A673 (cell line): ENCODE data around the gene FCN1. TPM values are rescaled to one million over a fixed set of nuclear protein-coding genes. Genes with fewer than 3 reads are reported as not detected.

ENCODE experiments used
- BruUV-seq: library from RNA; stranded (reverse); fragments of 400-500 nt; replicated peaks from 2 replicates; lab custom pipeline; 2021; lab: Mats Ljungman, UMichigan
- CTCF ChIA-PET: fragments of 300-600 bp; sonication (Branson Sonifier 250); formaldehyde crosslinking; loops from one replicate; lab custom pipeline; 2022; ENCODE audit warnings: antibody characterized with exemption; lab: Charles Lee
- POLR2A ChIA-PET: fragments of 300-600 bp; sonication (Branson Sonifier 250); formaldehyde crosslinking; loops from one replicate; lab custom pipeline; 2022; ENCODE audit warnings: antibody characterized with exemption; ENCODE audit not compliant: low non-redundant PET; lab: Charles Lee
- DNase-seq: peaks from one replicate; pipeline ENCODE4 v3.0.0-alpha.2; 2015; ENCODE audit warnings: low spot score
- H3K27ac ChIP-seq: fragments of 200-600 bp; sonication (generic); 2 replicates; pipeline ENCODE4 v1.5.1; 2016; ENCODE audit warnings: mixed run types, low read depth, mild to moderate bottlenecking, mixed read lengths, antibody characterized with exemption, low read length; ENCODE audit not compliant: poor library complexity, severe bottlenecking
- H3K27me3 ChIP-seq: fragments of 200-600 bp; sonication (generic); replicated peaks from 2 replicates; pipeline ENCODE4 v1.6.1; 2017; ENCODE audit warnings: mixed run types, low read depth, mild to moderate bottlenecking, mixed read lengths, antibody characterized with exemption, low read length; ENCODE audit not compliant: insufficient read depth, poor library complexity
- H3K36me3 ChIP-seq: fragments of 200-600 bp; sonication (generic); 2 replicates; pipeline ENCODE4 v1.6.1; 2016; ENCODE audit warnings: mixed run types, mild to moderate bottlenecking, mixed read lengths, antibody characterized with exemption, low read length; ENCODE audit not compliant: insufficient read depth, poor library complexity, severe bottlenecking
- H3K4me1 ChIP-seq: fragments of 200-600 bp; sonication (generic); 2 replicates; pipeline ENCODE4 v1.6.1; 2017; ENCODE audit warnings: mixed run types, mild to moderate bottlenecking, mixed read lengths, antibody characterized with exemption, low read length; ENCODE audit not compliant: insufficient read depth, poor library complexity, severe bottlenecking
- H3K4me3 ChIP-seq: fragments of 200-600 bp; sonication (generic); 2 replicates; pipeline ENCODE4 v1.5.1; 2016; ENCODE audit warnings: low read depth, mixed run types, mild to moderate bottlenecking, mixed read lengths, low read length; ENCODE audit not compliant: poor library complexity, severe bottlenecking
- H3K9me3 ChIP-seq: fragments of 200-600 bp; sonication (generic); 2 replicates; pipeline ENCODE4 v1.6.1; 2016; ENCODE audit warnings: mixed run types, low read depth, mild to moderate bottlenecking, mixed read lengths, antibody characterized with exemption, low read length; ENCODE audit not compliant: poor library complexity, severe bottlenecking
- CTCF ChIP-seq: fragments of 300-800, 200-600 bp; sonication (generic); conservative IDR thresholded peaks from 2 replicates; pipeline ENCODE4 v1.5.1; 2017; ENCODE audit warnings: low read depth, mild to moderate bottlenecking, antibody characterized with exemption, low read length, moderate library complexity, mixed read lengths
- EZH2 ChIP-seq: fragments of 200-600 bp; sonication (generic); IDR thresholded peaks from 2 replicates; pipeline ENCODE4 v1.6.1; 2017; ENCODE audit warnings: borderline replicate concordance, low read depth, mild to moderate bottlenecking, mixed read lengths, antibody characterized with exemption, low read length; ENCODE audit not compliant: poor library complexity, severe bottlenecking
- intact Hi-C: fragments of 100-400 bp; cut with micrococcal nuclease; formaldehyde crosslinking; loops from one replicate; pipeline ENCODE4 v1.10.0; 2022; ENCODE audit not compliant: unreplicated experiment
- total RNA-seq: library from RNA; stranded (reverse); gene quantifications from 2 replicates; pipeline ENCODE4 v1.2.3, GENCODE V29; 2021

Gene FCN1
- total RNA-seq, 1 experiment from 2014 or later = not detected

GRCh38 chr9:134902936-134903335 is 14.8 kb downstream of the FCN1 start:
- Histone ChIP-seq H3K36me3 (no peaks in the 10 kb centered on the region), H3K4me1 (no peaks in the 10 kb centered on the region), H3K27me3 (no peaks in the 10 kb centered on the region), H3K4me3 (no peak overlapping the region), H3K27ac (no peak overlapping the region), H3K9me3 (no peaks in the 10 kb centered on the region)
- BruUV-seq = no TSS peak
- POLR2A ChIA-PET = no interaction called here
- no peak for TF ChIP-seq EZH2
- no peak for TF ChIP-seq CTCF
- CTCF ChIA-PET = no interaction called here
- no peak for DNase-seq
- intact Hi-C loops = no loop called here

- TF ChIP-seq CTCF = no peak
- Histone ChIP-seq H3K4me3 (no peak overlapping the region), H3K27me3 (no peaks in the 10 kb centered on the region), H3K9me3 (no peaks in the 10 kb centered on the region), H3K27ac (no peak overlapping the region), H3K36me3 (no peaks in the 10 kb centered on the region), H3K4me1 (peaks cover 19% of the 10 kb centered on the region)
- ChIA-PET POLR2A (no interaction called here), CTCF (no interaction called here)
- intact Hi-C loops = no loop called here
- no TSS peak for BruUV-seq
- no peak for DNase-seq
Measured at GRCh38 chr9:134899818-134900217, 17.9 kb downstream of the FCN1 start.

- no peaks in the 10 kb centered on the region for H3K36me3 ChIP-seq
- BruUV-seq = no TSS peak
- H3K4me3 ChIP-seq = no peak overlapping the region
- intact Hi-C loops = no loop called here
- peaks cover 20% of the 10 kb centered on the region for H3K4me1 ChIP-seq
- TF ChIP-seq EZH2 (no peak), CTCF (no peak)
- ChIA-PET CTCF (no interaction called here), POLR2A (no interaction called here)
- no peaks in the 10 kb centered on the region for H3K9me3 ChIP-seq
- no peaks in the 10 kb centered on the region for H3K27me3 ChIP-seq
- H3K27ac ChIP-seq = no peak overlapping the region
- no peak for DNase-seq
Measured at GRCh38 chr9:134899168-134899567, 18.5 kb downstream of the FCN1 start.
